Activated CD8-positive, alpha-beta memory T cell treated with anti-CD3 and anti-CD28 coated beads, Interleukin-2, amount 50 U/mL, for 4 hours (primary cell): ENCODE results near the gene METTL27.
"Not testable (repeated sequence)": the region's sequence is repeated elsewhere in the genome, so short reads cannot be mapped to it uniquely, and the experiment has no call there.

ENCODE experiments used
- DNase-seq: peaks from one replicate; pipeline ENCODE4 v3.0.0-alpha.2; 2020

METTL27 gene

DNA sequence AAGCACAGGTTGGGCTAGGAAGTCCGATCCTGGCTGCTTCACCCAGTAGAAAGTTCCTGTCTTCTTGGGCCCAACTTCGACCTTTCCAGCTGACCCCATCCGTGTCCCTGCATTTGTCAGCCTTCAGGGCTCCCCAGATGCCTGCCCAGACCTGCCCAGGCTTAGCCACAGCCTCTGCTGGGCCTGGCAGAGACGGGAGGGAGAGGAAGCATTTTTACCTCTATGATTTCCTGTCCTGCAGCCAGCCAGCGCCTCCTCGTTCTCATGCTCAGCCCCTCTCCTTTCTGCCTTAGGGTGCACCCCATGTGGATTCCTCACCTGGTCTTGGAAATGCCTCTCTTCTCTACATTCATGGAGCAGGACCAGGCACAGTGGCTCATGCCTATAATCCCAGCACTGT lies 3.7 kb downstream of the METTL27 start:
- no peak for DNase-seq

DNA sequence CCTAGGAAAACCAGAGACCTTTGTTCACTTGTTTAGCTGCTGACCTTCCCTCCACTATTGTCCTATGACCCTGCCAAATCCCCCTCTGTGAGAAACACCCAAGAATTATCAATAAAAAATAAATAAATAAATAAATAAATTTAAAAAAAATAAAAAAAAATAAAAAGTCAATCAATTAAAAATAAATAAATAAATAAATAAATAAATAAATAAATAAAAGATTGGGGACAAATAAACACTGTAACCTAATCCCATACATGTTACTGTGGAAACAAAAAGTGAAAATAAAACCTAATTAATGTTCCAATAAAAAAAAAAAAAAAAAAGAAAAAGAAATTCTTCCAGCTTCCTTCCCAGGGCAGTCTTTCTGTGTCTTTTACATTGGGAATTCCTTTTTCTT lies 5.1 kb downstream of the METTL27 start:
- not testable (repeated sequence) for DNase-seq

DNA sequence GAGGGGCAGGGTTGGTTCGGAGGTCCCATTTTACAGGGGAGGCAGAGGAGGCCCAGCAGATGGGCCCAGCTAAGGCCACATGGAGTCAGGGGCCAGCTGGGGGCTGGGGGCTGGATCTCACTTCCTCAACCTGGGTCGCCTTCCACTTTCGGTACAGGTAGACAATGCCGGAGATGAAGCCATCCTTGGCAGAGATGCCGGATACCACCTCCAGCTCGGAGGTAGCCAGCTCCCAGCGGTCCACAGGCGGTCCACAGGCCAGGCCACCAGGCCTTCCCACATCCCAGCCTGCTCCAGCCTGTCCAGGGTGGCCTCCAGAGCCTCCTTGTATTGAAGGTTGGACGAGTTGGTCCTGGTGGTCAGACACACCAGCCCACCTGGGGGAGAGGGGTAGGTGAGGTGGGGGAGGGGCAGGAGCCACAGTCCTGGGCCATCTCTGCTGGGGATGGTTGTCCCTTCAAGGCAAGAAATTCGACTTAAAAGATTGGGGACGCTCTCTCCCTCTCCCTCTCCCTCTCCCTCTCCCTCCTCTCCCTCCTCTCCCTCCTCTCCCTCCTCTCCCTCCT lies 7.6 kb downstream of the METTL27 start:
- no peak for DNase-seq

DNA sequence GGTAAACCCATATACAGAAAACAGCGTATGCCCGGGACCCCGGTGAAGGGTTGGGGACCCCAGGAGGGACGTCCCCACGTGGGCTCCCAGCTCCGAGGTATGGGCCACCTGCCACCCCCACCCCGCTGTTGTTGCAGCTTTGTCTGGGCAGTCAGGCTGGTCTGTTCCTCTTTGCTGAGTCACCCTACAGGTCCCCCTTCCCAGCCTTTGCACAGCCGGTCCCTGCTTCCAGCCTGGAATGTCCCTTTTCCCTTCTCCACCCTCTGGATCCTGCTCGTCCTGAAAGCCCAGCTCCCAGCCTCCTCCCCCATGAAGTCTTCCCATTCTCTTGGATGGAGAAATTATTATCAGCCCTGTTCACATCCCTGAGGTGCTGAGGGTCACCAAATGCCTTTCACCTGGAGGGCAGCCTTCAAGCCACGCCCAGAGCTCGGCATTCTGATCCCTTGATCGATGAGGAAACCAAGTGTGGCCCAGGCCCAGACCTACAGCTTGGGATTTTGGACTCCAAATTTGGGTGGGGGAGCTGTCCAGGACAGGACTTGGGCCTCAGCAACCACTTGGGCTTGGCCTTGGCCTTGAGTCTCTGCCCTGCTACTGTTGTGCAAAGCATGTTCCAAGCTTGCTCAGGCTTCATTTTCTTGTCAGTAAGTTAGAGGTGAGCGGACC lies 8.9 kb downstream of the METTL27 start:
- no peak for DNase-seq

DNA sequence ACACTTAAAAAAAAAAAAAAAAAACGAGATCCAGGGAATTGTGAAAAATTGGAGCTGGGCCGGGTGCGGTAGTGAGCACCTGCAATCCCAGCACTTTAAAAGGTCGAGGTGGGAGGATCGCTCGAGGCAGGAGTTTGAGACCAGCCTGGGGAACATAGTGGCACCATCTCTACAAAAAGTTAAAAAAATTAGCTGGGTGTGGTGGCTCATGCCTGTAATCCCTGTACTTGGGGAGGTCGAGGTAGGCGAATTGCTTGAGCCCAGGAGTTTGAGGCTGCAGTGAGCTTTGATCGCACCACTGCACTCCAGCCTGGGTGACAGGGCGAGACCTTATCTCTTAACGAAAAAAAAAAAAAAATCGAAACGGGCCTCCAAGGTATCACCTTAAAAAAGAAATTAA lies 9.5 kb downstream of the METTL27 start:
- no peak for DNase-seq

DNA sequence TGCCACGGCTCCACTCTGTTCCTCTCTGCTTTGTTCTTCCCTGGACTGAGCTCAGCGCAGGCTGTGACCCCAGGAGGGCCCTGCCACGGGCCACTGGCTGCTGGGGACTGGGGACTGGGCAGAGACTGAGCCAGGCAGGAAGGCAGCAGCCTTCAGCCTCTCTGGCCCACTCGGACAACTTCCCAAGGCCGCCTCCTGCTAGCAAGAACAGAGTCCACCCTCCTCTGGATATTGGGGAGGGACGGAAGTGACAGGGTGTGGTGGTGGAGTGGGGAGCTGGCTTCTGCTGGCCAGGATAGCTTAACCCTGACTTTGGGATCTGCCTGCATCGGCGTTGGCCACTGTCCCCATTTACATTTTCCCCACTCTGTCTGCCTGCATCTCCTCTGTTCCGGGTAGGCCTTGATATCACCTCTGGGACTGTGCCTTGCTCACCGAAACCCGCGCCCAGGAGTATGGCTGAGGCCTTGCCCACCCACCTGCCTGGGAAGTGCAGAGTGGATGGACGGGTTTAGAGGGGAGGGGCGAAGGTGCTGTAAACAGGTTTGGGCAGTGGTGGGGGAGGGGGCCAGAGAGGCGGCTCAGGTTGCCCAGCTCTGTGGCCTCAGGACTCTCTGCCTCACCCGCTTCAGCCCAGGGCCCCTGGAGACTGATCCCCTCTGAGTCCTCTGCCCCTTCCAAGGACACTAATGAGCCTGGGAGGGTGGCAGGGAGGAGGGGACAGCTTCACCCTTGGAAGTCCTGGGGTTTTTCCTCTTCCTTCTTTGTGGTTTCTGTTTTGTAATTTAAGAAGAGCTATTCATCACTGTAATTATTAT lies 10.3 kb downstream of the METTL27 start:
- no peak for DNase-seq

DNA sequence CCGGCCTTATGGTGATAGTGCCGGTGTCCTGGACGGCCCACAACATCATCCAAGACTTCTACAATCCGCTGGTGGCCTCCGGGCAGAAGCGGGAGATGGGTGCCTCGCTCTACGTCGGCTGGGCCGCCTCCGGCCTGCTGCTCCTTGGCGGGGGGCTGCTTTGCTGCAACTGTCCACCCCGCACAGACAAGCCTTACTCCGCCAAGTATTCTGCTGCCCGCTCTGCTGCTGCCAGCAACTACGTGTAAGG lies 10.8 kb downstream of the METTL27 start:
- DNase-seq, result no peak

DNA sequence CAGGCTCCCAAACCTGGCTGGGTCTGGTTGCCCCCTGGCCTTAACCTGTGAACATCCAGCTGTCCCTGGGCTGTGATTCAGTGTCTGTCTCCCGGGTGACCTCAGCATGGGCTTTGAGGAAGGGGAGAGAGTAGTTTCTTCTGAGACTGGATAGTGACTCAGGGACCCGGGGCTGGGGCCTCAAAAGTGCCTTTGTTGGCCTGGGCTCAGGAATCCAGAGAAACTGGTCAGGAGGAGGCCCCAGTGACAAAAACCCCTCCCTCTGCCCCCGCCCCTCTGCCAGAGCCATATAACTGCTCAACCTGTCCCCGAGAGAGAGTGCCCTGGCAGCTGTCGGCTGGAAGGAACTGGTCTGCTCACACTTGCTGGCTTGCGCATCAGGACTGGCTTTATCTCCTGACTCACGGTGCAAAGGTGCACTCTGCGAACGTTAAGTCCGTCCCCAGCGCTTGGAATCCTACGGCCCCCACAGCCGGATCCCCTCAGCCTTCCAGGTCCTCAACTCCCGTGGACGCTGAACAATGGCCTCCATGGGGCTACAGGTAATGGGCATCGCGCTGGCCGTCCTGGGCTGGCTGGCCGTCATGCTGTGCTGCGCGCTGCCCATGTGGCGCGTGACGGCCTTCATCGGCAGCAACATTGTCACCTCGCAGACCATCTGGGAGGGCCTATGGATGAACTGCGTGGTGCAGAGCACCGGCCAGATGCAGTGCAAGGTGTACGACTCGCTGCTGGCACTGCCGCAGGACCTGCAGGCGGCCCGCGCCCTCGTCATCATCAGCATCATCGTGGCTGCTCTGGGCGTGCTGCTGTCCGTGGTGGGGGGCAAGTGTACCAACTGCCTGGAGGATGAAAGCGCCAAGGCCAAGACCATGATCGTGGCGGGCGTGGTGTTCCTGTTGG lies 11.4 kb downstream of the METTL27 start, which contains the start of gene CLDN4:
Gene CLDN4, plus strand, starts transcription at position 316 of the 903 bp plus-strand sequence. Its CDS starts 206 bp downstream, at position 522.
- no peak for DNase-seq

DNA sequence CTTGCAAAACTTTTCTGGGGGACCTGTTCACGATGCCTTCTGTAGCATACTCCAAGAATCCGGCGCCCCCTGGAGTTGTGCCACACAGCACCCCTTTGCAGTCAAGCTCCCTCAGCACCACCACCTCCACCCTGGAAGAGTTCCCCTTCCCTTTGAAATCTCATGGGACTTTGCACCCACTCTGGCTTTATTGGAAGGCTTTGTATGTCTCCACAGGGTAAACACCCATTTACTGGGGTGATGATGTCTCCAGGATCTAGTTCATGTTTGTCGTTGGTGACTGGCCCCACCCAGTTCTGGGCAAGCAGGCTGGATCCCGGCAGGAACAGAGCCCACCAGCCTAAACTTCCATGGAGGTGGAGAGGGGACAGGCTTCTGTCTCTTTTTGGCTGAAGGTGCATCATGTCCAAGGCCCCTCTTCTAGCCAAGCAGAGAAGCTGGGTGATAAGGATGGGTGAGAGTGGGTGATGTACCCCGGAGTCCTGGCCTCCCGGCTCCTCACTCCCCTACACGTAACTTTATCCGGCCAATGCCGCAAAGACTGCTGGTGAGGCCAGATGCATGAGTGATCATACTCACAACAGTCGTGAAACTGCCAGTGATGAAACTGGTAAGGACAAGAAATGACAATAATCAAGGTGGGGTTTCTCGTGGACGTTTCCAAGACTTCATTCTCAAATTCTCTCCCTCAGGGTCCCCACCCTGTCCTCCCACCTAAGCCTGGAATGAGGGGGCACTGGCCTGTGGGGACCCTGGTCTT lies 12.2 kb downstream of the METTL27 start:
- DNase-seq, result no peak

DNA sequence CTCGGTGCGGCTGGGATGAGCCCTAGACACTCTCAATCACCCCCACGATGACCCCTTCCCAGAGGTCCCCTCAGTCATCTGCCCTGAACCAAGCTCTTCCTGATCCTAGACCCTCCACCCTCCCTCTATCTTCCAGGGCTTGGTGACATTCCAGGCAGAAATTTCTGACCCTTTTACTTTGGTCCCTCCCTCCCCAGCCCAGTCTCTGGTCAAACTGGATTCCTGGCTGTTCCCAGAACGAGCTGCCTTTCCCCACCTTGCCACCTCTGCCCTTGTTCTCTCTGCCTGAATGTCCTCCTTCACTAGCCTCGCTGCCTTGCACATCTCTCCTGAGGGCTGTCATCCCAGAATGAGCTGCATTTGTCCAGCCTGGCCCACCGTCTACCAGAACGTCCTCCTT lies 12.8 kb downstream of the METTL27 start:
- no peak for DNase-seq

DNA sequence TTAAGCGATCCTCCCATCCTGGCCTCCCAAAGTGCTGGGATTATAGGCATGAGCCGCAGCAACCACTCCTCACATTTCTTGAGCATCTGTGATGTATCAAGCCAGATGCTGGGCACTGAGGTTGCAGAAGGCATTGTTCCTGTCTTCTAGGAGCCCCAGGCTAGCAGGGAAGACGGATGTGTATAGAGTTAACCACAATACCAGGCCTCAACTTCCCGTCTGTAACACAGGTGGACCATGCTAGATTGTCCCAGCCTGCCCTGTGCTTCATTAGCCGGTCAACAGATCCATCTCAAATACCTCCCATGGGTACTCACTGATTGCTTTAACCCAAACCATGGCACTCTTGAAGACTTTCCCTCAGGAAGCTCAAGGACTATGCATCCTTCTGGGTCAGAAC lies 13.3 kb downstream of the METTL27 start:
- DNase-seq, result no peak

DNA sequence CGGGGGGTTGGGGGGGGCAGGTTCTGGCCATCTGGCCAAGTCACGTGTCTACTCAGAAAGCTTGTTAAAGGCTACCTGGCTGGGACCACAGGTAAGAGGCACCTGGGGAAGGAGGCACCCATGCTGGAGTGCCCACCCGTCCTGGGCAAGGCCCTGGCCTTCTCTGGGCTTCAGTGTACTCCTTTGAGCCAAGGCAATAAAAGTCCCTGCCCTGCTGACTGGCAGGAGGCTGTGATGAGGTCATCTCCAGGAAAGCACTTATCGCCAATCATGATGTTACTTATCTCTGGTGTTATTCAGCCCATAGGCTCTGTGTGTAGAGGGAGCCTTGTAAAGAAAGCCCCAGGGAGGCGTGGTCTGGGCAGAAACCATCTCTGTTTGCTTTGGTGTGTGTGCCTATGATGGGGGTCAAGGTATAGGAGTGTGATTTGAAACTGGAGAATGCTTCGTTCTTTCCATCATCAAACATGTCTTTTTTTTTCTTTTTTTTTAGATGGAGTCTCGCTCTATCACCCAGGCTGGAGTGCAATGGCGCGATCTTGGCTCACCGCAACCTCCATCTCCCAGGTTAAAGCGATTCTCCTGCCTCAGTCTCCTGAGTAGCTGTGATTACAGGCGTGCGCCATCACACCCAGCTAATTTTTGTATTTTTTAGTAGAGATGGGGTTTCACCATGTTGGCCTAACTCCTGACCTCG lies 14.1 kb downstream of the METTL27 start:
- DNase-seq, result no peak

DNA sequence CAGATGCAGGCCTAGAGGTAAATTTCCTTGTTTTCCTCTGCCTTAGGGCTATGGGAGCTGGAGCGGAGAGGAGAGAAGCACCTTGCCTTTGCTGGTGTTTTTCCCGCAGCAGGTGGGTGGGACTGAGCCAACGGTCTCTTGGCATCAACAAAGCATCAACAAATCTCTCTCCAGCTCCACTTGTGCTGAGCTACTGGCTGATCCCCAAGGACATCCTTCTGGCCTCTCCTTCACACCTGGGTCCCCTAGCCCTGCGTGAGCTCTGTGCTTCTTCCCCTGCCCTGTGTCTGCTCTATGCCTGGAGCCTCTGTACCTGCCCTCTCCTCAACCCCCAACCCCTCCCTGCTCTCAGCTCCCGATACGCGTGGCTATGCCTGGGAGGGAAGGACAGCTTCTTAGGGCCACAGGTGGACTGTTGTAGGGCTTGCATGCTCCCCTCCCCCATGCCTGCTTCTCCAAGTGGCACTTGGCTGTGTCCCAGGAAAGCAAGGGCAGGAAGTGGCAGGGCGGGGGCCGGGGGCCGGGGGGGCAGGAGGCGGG lies 14.7 kb downstream of the METTL27 start:
- no peak for DNase-seq

DNA sequence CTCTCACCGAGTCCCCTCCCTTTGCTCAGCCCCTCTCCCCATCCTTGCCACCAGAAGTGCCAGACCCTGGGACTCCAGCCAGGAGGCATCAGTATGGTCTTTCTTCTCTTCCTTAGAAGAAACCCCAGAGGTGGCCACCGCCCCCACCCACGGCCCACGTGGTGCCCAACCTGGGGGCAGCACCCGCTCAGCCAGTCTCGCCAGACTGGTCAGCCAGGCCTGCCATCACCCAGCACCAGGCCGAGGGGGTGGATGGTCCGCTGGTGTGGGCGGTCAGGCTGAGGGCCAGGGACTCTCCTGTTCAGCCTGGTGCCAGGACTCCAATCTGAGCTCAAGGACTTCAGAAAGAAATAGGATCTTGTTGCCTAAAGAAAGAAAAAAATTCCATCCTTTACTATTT lies 17.3 kb downstream of the METTL27 start:
- no peak for DNase-seq

DNA sequence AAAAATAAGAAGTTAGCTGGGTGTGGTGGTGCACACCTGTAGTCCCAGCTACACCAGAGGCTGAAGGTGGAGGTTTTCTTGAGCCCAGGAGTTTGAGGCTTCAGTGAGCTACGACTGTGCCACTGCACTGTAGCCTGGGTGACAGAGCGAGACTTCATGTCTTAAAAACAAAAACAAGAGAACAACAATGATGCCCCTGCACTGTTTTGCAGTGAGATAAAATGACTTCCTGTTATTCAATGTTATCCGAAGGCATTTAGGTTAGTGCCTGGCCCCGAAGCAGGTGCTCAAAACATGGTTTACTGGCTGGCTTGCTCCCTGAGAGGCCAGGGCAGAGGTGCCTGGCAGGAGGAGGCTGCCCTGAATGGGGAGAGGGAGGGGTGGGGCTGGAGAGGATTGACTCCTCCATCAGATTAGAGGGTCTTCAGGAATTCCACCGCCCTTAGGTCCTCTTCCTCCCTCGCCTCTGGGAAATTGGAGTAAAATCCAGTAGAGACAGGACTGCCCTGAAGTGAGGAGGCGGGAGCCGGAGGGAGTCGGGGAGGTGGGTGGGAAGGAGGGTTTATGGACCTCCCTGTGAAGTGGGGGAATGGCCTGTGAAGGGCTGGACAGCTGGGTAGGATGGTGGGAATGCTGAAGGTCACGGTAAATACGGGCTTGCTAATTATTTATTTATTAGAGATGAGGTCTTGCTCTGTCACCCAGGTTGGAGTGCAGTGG lies 18.3 kb downstream of the METTL27 start:
- DNase-seq, result no peak

DNA sequence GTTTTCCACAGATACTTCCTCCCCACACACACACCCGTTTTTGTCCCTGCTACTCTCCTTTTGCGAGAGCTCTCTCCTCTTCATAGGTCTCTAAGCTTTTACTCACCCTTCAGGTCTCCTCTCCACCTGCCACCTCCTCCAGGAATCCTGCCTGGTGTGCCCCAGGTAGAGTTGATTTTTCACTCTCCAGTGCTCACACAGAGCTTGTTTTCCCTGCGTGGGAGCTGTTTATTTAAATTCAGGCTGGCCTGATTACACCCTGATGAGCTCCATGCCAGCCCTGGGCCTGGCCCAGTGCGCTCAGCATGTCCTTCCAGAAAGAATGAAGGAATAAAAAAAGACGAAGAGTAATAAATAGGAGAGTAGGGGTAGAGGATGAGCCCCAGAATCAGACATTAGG lies 19.1 kb downstream of the METTL27 start:
- no peak for DNase-seq

DNA sequence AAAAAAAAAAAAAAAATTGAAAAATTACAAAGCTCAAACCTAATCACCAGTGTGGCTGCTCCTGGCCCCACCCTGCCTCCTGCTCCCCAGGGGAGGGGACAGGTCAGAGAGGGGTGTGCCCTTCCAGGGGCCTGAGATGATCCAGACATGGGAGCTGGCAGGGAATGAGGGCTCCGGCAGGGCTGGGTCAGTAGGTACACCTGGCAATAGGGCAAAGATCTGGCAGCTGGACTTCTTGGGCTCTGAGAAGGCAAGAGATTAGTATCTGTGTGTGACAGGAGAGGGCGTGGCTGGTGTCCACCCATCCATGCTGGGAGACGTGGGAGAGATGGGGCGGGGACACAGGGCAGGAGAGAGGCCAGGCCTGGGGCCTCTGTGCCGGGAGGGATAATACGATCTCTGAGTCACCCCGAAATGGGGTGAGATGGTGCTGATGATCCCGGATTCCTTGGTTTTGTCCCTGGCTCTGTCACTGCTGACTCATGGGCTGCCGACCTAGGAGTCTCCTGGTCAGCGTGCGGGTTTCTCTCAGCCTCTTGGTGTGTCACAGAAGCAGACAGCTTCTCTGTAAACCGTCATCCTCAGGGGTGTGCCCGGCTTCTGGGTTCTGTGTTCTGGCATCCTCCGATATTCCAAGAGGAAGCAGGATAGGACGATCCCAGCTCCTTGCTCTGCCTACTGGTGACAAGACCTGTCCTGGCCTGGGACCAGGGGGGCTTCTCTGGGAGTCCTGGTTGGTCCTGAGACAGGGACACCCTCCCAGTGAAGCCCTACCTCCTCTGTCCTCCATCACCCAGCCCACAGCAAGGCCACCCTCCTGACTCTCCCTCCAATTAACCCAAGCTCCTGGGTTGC lies 19.8 kb downstream of the METTL27 start:
- DNase-seq, result no peak

DNA sequence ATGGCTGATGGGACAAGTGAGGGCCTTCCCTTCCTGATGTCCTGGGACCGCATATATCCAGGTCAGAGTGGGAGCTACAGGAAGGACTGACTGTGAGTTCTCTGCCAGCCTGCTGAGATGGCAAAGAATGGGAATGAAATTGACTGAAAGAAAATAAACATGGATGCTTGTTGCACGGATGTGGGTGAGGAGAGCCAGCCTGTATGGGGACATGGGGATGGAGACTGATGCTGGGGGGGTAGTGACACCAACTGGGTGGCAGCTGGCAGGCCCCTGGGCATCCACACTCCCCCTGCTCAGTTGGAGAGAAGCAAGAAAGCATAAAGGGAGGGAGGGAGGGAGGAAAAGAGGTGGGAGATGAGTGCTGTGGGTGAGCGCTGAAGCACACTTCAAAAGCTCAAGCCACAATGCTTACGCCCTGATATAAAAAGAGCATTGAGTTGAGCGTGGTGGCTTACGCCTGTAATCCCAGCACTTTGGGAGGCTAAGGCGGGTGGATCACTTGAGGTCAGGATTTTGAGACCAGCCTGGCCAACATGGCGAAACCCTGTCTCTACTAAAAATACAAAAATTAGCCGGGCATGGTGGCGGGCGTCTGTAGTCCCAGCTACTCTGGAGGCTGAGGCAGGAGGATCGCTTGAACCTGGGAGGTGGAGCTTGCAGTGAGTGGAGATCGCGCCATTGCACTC lies 20.6 kb downstream of the METTL27 start:
- DNase-seq, result not testable (repeated sequence)

DNA sequence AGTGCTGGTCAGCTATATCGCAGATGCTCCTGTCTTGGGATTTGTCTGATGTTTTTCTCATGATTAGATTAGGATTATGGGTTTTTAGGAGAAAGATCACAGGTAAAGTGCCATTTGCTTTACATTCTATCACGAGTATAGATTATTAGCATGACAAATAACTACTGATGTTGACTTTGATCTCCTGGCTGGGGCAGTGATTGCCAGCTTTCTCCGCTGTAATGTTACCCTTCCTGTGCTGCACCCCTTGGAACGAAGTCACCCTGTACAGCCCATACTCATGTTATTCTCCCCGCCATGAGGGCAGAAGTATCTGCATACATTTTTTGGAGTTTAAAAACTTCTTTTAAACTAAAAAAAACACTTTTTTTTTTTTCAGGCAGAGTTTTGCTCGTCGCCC lies 22.3 kb downstream of the METTL27 start:
- no peak for DNase-seq
